Posterior cingulate gyrus (tissue), 11 donors: Measurements from ENCODE around the gene MOB2.
"Not testable (repeated sequence)": the region's sequence is repeated elsewhere in the genome, so short reads cannot be mapped to it uniquely, and the experiment has no call there.

ENCODE experiments used
- DNase-seq, 10 donors: peaks; one replicate each; pipeline versions ENCODE4 v3.0.0 to v3.0.0-alpha.2; 2020 to 2021; ENCODE audit warnings: mixed read lengths in 3 of 10
- intact Hi-C: fragments of 100-400 bp; cut with DNase I; formaldehyde crosslinking; loops from one replicate; pipeline ENCODE4 v1.15.1; 2023

Gene MOB2

DNA sequence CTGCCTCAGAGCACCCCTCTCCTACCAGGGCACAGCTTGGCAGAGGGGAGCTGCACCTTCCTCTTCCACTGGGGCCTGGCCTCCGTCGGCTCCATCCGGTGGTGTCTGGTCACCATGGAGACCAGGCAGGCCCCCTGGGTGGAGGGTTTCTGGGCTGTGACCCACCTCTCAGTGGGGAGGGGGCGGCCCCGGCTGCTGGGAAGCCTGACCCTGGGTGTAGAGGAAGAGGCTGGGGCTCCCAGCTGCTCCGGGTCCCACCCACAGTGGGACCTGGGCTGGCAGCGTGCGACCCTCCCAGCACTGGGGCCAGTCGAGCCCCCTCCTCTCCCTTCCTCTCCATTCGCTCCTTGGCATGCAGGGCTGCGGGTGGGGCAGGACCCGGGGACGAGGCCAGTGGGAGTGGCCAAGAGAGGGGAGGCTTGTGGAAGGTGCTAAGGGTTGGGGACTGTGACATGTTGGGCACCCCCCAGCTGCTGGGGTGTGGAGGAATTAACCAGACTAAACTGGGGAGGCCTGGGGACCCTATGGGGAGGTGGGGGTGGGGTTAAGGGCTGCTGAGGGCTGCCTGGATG is 50.0 kb downstream of the MOB2 start:
- no peak for DNase-seq
- intact Hi-C loops: no loop called here

GRCh38 chr11:1435820-1436467 is 50.6 kb downstream of the MOB2 start:
- no peak for DNase-seq
- intact Hi-C loops: no loop called here

DNA sequence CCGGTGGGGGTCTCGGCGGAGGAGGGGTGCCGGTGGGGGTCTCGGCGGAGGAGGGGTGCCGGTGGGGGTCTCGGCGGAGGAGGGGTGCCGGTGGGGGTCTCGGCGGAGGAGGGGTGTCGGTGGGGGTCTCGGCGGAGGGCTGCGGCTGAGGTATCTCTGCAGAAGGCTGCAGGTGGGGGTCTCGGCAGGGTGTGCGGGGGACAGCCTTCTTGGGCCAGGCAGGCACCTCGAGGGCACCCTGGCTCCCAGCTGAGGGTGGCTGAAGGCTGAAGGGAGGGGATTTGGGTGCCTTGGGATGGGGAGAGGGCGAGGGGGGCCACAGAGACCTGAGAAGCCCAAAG is 51.1 kb downstream of the MOB2 start:
- intact Hi-C loops, DNase-seq: not testable (repeated sequence)

GRCh38 chr11:1433977-1434640 is 52.5 kb downstream of the MOB2 start:
- intact Hi-C loops: no loop called here
- DNase-seq: no peak

- DNase-seq: no peak
- intact Hi-C loops: no loop called here
Observed at GRCh38 chr11:1433568-1433967, 53.0 kb downstream of the MOB2 start.

- intact Hi-C loops: no loop called here
- no peak for DNase-seq
Observed at GRCh38 chr11:1428762-1429316, 57.7 kb downstream of the MOB2 start.

DNA sequence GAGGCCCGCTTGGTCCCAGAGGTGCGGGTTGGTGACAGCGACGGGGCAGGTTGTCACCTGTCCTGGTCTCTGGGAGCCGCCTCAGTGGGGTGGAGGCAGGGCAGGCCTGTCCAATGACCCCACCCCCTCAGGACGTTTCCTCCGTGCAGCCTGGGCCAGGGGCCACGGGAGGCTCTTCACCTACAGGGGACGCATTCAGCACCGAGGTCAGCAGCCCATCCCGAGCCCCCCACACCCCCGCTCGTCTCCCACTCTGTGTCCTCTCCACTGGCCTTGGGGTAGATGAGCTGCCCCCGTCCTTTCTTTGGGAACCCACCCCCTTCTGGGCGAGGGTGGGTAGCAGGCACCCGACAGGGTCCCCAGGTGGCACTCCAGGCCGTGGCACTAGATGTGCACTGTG is 61.1 kb downstream of the MOB2 start:
- intact Hi-C loops: no loop called here
- DNase-seq: no peak

DNA sequence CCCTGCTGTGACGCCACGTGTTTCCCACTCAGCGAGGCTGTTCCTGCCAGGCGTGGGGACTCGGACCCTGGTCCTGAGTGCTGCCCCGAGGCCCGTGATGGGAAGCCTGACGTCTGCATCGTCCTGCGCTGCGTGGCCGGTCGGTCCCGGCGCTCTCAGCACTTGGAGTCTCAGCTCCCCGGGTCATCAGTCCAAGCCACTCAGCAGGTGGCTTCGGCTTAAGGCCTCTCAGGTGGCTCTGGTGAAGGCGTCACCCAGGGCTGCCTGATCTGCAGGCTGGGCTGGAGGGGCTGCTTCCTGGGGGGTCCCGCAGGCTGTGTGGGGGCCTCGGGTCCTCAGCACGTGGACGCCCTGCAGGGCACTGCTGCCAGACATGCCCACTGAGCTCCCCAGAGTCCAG is 61.6 kb downstream of the MOB2 start:
- no peak for DNase-seq
- intact Hi-C loops: no loop called here

- intact Hi-C loops: not testable (repeated sequence)
Observed at GRCh38 chr11:1423406-1423805, 63.2 kb downstream of the MOB2 start.

GRCh38 chr11:1422981-1423380 is 63.6 kb downstream of the MOB2 start:
- intact Hi-C loops: no loop called here

More at GRCh38 chr11:1423406-1423805, 63.2 kb downstream of the MOB2 start:
- DNase-seq: not testable (repeated sequence)

DNA sequence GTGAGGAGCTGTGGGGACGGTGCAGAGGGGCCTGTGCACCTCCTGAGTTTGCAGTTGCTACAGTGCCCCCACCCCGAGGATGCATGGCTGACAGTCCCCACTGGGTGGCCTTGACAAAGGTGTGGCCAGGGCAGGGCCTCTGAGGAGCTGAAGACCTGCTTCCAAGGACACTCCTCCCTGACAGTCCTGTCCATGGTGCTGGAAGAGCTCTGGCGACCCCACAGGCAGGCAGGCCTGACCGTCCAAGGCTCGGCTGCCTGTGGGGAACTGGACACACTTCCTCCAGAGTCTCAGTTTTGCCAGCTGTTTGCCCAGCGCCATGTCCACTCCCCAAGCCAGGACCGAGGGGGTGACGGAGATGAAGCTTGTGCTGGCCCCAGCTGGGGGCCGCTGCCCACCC is 64.1 kb downstream of the MOB2 start:
- intact Hi-C loops: no loop called here

More at GRCh38 chr11:1422981-1423380, 63.6 kb downstream of the MOB2 start:
- DNase-seq: no peak

GRCh38 chr11:1421291-1421690 is 65.3 kb downstream of the MOB2 start:
- DNase-seq: peak in 6 of 10 donors; percentile 54 to 94 (median 74)
- intact Hi-C loops: no loop called here

More for the DNA sequence above, 64.1 kb downstream of the MOB2 start:
- no peak for DNase-seq

GRCh38 chr11:1419811-1420210 is 66.8 kb downstream of the MOB2 start:
- intact Hi-C loops: no loop called here
- peak in 8 of 10 donors; percentile 59 to 96 (median 76) for DNase-seq
